ENCODE data around the gene CMC2. TPM values are rescaled to one million over a fixed set of nuclear protein-coding genes. Genes with fewer than 3 reads are reported as not detected.

CMC2 gene
- total RNA-seq, 1 donor from 2014 or later = 43.2 TPM

DNA sequence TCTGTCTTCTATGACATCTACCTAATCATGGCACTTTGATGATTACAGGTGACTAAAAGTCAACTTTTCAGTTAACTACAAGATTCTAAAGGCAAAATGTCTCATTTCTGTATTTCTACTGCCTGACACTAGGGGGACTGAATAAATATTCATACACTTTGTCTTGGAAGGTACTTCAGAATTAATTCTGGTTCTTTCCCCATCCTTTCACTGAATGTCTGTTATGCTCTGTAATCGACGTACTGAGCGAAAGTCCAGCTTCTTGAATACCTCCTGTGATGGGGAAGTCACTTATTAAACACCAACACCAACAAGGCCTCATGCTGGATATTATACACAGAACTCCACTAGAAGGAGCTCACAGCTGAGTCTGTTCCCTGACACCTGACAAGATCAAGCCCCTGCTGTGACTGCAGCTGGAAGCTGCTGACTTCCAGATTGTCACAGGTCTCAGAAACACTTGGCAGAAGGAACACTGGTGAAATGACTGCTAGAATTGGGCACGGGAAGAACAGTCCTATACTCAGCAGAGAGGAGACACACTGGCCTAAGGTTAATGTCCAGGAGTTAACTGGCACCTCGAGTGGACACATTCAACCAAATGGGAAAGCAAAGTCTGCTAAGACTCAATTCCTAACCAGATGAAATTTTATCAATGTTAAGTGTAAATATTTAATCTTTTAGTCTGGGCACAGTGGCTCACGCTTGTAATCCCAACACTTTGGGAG lies 31.9 kb downstream of the CMC2 start:
- DNase-seq (ENCODE audit: low read depth) = no peak

DNA sequence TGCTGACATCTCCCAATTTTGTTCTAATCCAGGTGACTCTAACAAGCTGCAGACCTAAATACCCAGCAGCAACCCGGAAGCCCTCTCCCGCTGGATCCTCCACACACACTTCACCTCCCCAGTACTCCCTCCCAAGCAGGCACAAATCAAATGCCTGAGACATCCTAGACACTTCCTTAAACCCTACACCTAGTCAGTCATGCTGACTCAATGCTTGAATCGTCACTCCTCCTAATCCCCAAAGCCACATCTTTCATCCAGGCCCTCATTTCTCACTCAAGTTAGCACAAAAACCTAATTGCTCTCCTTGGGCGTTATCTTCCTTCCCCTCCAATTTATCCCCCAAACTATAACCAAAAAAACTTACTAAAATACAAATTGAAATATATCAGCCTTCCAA lies 32.7 kb downstream of the CMC2 start:
- no peak for DNase-seq (ENCODE audit: low read depth)

DNA sequence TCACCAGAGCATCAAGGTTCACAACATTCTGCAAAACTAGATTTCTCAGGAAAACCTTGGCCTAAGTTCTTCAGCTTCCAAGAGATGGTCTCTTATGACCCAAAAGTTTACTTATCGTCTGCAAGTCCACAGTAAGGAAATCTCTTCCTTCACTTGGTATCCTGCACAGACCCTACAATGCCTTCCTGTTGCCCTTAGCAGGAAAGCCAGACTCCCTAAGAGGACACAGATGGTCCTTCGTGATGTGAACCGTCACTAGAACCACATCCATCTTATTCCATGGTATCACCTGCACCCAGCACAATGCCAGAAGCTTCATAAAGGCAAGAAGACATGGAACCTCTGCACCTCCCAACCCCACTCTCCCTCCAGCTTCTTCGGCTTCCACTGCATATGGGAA lies 34.1 kb downstream of the CMC2 start:
- no peak for DNase-seq (ENCODE audit: low read depth)

DNA sequence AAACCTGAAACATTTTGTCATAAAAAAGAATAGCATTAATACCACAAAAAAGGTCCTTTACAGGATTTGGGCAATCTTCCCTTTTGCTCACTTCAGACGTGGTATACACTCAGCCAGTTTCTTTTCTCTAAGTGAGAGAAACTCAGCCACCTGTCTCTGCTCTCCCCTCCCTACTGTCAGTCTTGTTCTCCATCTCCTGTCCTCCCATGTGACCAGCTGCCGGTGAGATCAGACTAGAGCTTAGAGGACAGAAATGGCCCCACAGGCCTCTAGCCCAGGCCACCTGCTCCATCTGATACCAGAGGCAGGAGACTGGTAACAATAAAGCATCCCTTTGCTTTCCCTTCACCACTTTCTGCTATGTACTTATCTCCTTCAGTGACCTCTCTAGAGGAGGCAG lies 34.9 kb downstream of the CMC2 start:
- no peak for DNase-seq (ENCODE audit: low read depth)

DNA sequence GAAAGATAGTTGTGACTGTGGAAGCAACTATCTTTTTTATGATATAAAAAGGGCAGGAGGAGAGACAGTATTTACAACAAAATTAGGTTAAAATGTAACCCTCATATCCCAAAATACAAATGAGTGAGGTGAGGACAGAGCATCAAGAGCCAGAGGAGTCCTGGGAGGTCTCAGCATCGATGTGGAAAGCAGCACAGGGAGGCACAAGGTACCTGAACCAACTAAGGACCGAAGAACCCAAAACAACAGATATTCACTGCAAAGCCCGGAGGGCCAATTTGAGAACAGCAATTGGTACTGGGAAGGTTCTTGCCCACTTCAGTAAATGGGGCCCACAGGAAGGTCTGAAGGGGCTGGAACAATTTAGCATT lies 37.6 kb downstream of the CMC2 start:
- no peak for DNase-seq (ENCODE audit: low read depth)

DNA sequence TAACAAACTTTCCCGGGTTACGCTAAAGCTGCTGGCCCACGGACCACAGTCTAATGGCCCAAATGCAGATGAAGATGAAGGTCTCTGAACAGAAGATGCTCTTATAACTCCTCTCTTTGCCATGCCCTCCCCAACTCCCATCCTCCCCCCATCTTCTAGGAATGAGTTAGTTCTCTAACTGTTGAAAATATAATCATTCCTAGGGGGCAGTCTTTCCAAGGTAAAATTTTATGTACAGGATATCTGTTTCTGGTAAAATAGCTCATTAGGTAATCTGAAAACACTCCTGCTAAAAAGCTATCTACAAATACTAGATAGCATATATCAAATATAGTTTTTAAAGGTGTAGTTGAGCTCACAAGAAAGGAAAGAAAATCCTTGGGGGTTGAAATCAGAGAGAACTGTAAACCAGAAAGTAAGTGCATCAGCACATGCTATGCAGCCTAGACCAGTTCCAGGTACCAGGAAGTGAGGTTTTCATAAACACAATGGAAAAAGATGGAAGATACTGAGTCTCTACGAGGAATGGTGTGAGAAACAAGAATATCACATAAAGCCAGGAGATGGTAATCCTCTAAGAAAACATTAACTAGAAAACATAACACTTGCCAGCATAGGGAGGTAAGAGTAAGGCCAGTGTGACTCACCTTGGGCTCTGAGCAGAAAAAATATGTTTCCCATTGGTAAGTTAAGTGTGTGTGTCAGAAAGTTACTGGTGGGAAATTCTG lies 38.1 kb downstream of the CMC2 start:
- peak; percentile 97 for DNase-seq (ENCODE audit: low read depth)

DNA sequence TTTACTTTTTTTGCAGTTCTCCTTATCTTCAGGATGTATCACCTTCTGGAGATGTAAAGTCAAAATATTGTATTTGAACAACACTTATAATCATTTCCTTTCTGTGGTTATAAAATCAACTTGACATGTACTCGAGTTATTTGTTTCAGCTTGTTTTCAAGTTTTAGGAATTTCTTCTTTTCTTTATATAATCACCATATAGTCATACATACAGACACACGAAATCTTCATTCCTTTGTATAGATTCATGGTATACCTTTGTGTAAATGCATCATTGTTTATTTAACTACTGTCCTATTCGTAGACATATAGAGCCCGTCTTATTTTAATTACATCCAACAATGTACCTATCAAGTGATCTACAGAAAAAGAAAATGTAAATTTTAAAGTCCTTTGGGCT lies 40.1 kb downstream of the CMC2 start:
- DNase-seq (ENCODE audit: low read depth) = no peak

DNA sequence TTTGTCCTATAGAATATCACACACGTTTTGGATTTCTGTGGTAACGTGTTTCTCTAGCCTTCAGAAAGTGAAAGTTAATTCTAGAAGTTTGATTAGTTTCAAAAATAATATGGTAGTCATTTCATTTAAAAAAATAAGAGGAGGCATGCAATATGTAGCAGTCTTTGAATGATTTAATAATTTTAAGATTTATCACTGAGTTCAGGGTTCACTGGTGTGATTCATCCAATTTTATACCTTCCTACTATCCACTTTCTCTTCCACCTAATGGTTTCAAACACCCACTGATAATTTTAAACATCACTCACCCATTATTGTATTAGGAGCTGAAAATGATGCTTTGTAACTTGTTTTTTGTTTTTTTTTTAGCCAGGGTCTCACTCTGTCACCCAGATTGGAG lies 42.3 kb downstream of the CMC2 start:
- no peak for DNase-seq (ENCODE audit: low read depth)

DNA sequence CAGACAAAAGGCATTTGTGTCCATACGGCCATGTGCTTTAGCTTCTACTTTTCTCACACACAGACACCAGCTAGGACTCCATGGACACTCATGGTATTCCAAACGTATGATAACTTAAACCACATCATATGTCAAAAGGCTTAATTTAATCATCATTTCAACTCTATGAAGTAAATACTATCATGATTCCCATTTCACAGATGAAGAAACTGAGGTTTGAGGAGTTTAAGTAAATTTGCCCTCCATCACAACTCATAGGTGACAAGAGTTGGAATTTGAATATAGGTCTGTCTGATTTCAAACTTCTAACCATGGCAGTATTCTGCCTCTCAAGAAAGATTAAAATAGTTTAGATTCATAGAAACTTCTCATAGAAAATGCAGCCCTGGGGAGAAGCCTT lies 43.8 kb downstream of the CMC2 start:
- no peak for DNase-seq (ENCODE audit: low read depth)

DNA sequence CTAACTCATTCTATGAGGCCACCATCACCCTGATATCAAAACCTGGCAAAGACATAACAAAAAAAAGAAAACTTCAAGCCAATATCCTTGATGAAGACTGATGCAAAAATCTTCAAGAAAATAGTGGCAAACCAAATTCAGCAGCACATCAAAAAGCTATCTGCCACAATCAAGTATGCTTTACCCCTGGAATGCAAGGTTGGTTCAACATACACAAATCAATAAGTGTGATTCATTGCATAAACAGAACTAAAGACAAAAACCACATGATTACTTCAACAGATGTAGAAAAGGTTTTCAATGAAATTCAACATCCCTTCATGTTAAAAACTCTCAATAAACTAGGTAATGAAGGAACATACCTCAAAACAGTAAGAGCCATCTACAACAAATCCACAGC lies 48.4 kb downstream of the CMC2 start:
- no peak for DNase-seq (ENCODE audit: low read depth)

DNA sequence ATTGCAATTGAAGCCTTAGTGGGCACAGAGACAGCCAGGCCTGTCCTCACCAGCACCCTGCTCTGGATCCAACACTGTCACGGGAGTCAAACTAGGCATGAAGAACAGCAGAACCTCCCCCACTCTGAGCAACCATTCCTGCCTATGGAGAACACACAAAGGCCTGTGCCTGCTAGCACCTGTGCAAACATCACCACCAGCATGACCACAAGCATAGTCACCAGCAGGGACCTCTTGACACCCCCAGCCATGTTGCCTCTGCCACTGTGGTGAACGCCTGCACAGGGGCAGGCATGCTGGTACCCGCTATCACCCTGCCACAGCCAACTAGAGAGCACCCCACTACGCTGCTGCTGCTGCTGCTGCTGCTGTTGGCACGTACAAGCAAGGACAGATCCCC lies 51.7 kb downstream of the CMC2 start:
- no peak for DNase-seq (ENCODE audit: low read depth)

DNA sequence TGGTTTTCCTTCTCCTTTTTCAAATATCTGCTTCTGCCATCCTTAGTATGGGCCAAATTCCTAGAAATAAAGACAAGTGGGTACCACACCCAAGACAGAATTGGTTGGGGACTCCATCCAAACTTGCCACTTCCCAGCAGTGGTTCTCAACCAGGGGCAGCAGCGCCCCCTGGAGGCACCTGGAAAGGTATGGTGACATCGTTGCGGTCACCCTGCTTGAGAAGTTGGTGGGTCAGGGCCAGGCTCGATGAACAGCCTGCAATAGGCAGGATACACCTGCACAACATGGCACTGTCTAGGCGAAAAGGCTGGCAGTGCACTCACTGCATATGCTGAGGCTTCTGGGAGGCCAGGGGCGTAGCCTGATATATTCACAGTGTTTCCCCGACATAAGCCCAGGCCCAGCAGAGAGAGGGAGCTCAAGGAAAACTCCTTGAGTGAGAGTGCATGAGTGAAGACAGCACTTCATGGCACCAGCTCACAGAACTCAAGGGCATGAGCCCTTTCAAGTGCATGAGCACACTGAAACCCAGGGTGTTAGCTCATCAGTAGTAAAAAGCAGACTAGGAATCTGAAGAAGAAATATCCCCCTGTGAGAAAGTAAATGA lies 57.7 kb downstream of the CMC2 start:
- DNase-seq (ENCODE audit: low read depth) = no peak

DNA sequence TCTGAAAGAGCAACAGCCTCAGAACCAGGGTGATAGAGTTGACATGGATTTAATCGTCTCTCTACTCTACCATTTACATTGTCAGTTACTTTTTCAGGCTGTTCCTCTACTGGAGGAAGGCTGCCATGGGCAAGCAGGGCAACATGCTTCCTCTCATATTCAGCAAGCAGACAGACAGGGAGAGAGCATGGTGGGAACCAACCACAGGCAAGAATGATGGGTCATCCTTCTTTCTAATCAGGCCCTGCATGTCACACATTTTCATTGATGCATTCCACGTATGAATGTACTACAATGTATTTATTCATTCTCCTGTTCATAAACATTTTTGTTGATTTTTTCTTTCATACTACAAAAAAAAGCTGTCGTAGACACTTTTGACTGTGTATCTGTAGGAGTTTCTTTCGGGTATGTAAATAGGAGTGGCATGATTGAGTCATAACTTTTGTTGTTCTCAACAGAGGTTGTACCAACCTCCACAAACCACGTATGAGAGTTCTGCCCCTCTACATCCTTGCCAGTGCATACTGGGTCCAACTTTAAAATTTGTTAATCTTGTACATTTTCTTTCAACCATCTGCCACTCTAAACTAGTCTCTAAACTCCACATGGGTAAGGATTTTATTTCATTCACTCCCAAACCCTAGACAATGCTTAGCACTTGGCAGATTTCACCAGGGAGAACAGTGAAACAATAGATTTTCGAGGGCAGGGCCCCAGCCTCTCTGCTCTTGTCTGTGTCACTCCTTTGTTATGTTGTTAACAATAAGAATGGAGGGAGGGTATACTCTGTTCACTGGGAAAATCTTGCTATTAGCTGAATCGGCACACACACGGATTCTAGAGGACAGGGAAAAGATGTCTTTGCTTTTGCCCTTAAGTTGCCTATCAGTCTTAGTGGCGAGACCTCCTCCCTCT lies 58.7 kb downstream of the CMC2 start:
- DNase-seq (ENCODE audit: low read depth) = peak; percentile 14

DNA sequence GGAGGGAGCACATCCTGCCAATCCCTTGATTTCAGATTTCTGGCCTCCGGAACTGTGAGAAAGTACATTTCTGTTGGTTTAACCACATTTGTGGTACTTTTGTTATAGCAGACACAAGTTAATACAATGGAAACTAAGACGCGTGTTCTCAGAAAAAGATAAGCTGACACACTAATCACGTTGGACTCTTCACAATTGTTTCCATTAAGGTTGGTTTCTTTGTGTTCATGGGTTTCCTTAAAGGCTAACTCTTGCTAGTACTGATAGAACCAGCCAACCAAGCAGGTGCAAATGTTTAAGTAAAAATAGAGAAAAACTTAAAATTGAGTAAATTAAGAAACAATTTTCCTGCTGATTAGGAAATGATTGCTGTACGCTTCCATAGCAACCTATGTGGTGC lies 59.4 kb downstream of the CMC2 start:
- no peak for DNase-seq (ENCODE audit: low read depth)

DNA sequence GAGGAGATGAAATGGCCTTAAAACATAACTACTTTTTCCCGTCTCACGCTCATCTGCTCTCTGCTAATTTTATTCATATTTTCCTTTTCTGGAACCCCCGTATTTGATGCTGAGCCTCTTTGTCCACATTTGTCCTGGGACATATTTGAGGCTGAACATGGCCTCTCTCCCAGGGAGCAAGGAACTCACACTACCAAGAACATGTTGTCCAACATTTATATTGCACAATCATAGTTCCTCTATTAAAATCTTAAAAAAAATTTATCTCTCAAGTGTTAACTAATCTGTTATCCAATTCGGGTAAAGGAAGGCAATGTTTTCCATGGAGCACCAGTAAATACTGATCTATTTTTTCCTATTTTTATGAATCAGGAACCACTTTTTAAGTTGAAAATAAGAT lies 60.2 kb downstream of the CMC2 start:
- no peak for DNase-seq (ENCODE audit: low read depth)

DNA sequence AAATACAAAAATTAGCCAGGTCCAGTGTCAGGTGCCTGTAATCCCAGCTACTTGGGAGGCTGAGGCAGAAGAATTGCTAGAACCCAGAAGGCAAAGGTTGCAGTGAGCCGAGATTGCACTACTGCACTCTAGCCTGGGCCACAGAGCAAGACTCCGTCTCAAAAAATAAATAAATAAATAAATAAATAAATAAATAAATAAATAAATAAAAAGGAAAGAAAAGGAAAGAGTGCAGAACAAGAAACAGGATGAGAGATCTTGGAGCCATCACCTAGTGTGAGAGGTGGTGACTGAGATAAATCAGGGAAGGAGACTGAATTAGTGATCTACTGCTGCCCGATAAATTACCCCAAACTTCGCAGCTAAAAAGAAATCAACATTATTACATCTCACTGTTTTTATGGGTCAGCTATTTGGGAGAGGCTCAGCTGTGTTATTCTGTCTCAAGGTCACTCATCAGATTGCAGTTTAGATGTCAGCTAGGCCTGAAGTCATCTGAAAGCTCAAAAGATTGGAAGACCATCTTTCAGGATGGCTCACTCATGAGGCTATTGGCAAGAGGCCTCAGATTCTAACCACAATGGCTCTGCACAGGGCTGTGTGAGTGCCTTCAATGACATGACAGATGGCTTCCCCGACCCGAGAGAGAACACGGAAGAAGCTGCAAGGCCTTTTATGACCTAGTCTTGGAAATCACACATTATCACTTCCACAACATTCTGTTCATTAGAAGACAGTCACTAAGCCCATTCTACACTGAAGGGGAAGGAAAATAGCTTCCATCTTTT lies 66.4 kb downstream of the CMC2 start:
- DNase-seq (ENCODE audit: low read depth) = no peak

DNA sequence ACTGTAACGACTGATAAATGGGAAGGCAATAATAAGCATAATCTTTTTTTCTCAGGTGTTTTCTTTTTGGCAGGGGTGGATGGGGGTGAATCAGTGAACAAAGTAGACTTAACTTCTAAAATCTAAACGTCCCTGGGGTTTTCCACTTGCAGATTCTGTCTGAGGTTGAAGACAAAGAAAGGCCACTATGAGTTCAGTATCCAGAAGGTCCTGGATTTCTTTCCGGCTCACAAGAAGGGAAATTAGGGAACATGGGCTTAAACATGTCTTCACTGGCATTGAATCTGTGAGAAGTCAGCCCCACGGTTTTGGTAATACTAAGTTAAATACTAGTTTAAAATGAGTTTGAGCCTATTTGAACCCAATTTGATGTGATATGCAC lies 67.8 kb downstream of the CMC2 start:
- no peak for DNase-seq (ENCODE audit: low read depth)

DNA sequence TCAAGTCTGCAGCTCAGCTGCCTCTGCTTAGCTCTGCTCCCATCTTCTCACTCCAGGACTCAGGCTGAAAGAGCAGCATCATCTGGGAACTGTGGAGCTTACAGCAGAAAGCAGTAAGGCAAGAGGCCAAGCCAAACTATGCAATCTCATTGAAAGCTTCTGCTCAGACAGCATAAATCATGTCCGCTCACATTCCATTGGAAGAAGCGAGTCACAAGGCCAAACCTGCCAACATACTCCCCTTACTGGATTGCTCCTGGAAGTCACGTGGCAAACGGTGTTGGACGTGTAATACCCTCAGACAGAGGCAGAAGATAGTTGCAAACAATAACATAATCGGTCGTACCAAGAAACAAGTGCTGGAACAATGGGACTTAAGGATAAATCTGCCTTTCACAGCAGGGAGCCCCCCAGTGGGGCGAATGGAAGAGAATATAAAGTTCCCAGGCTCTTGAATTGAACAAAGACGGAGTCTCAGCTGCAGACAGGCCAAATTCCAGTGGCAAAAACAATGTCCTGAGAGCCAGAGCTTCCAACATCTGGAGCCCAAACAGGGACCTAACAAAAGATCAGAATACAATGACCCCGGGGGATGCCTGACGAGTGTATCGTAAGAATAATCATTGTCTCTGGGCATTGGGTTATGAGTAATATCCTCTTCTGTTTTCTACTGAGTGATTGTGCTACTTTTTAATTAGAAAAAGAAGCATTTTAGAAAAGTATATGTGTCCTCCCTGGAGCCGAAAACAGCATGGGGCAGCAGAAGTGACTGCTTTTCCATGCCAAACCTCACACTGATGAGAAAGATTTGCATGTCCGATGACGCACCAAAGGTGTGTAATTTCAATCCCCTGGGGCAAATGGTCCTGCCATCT lies 68.4 kb downstream of the CMC2 start:
- DNase-seq (ENCODE audit: low read depth) = peak; percentile 71

DNA sequence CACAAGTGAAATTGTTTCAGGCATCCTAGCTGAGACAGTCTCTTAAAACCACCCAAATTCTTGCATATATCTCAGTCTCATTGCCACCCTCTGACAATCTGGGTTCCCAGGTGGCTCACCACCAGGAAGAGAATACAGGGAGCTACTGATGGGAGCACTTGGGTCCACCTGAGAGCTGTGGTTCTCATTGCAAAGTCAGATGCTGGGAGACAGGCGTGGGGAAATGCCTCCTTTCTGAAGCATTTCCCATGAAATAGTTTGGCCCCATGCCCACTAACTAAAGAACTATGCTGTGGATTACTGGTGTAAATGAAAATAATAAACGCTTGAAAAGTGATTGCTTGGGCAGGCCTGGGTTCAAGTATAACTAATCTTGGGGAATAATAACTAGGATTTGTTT lies 70.3 kb downstream of the CMC2 start:
- DNase-seq (ENCODE audit: low read depth) = no peak

DNA sequence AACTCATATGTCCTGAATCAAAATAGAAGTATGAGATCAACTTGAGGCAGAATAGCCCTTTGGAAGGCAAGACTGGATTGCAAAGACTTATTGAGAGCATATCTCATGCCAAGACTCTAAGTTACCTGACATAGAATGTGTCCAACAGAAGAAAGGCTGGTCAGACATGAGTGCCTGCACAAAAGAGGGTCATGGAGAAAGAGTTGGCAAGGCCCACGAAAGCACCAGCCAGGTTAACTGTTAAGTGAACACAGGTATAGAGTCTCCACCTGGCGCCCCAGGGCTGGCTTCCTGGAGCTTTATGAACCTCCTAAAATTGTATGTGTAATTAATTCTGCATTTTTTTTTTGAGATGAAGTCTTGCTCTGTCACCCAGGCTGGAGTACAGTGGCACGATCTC lies 71.0 kb downstream of the CMC2 start:
- DNase-seq (ENCODE audit: low read depth) = no peak

DNA sequence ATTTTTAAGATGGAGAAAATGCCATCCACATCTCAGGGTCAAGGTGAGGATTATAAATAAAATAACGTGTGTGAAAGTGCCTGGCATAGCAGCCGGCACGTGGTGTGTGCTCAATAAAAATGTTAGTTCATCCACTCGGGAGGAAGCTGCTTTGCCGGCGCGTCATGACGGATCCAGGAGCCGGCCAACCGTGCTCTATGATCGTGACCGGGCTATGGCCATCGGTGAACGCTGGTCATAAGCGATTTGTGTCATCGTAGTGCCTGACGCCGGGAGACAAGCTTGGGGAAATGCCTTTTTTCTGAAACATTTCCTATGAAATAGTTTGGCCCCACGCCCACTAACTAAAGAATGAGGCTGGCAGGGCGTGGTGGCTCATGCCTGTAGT lies 74.0 kb downstream of the CMC2 start:
- DNase-seq (ENCODE audit: low read depth) = peak; percentile 48

Data from renal cortical epithelial cell (primary cell).